PC-9 (cell line): Measurements from ENCODE around the gene MPV17. TPM values are rescaled to one million over a fixed set of nuclear protein-coding genes. Genes with fewer than 3 reads are reported as not detected.
"Not testable (repeated sequence)": the region's sequence is repeated elsewhere in the genome, so short reads cannot be mapped to it uniquely, and the experiment has no call there.

Source experiments
- BruUV-seq: library from RNA; stranded (reverse); fragments of 400-500 nt; replicated peaks from 2 replicates; lab custom pipeline; 2021; lab: Mats Ljungman, UMichigan
- CTCF ChIA-PET: fragments of 300-600 bp; sonication (Branson Sonifier 250); formaldehyde crosslinking; loops from one replicate; lab custom pipeline; 2022; ENCODE audit warnings: antibody characterized with exemption; lab: Charles Lee
- POLR2A ChIA-PET: fragments of 300-600 bp; sonication (Branson Sonifier 250); formaldehyde crosslinking; loops from one replicate; lab custom pipeline; 2022; ENCODE audit warnings: antibody characterized with exemption; ENCODE audit not compliant: unreplicated experiment; lab: Charles Lee
- DNase-seq, 2 experiments: peaks; one replicate each; pipeline versions ENCODE4 v3.0.0 to v3.0.0-alpha.2; 2015 to 2022; ENCODE audit warnings: mixed read lengths in 1 of 2
- H2AFZ ChIP-seq: fragments of 200-600 bp; sonication (generic); 2 replicates; pipeline ENCODE4 v1.8.1; 2017; ENCODE audit warnings: antibody characterized with exemption
- H3F3A ChIP-seq: fragments of 200-600 bp; sonication (generic); 2 replicates; pipeline ENCODE4 v1.8.1; 2017; ENCODE audit warnings: antibody characterized with exemption, mild to moderate bottlenecking, low read depth; ENCODE audit not compliant: insufficient read depth
- H3K27ac ChIP-seq: fragments of 200-600 bp; sonication (generic); 2 replicates; pipeline ENCODE4 v1.6.1; 2016; ENCODE audit warnings: mixed run types
- H3K27me3 ChIP-seq: fragments of 200-600 bp; sonication (generic); 2 replicates; pipeline ENCODE4 v1.6.1; 2016; ENCODE audit warnings: low read depth, mixed run types; ENCODE audit not compliant: insufficient read depth
- H3K36me3 ChIP-seq: fragments of 200-600 bp; sonication (generic); 2 replicates; pipeline ENCODE4 v1.6.1; 2016; ENCODE audit warnings: low read depth, mixed run types
- H3K4me1 ChIP-seq: fragments of 200-600 bp; sonication (generic); replicated peaks from 2 replicates; pipeline ENCODE4 v1.6.1; 2016; ENCODE audit warnings: mixed run types; ENCODE audit not compliant: insufficient read depth
- H3K4me2 ChIP-seq: fragments of 200-600 bp; sonication (generic); 2 replicates; pipeline ENCODE4 v1.6.1; 2017; ENCODE audit warnings: mixed run types
- H3K4me3 ChIP-seq: fragments of 200-600 bp; sonication (generic); 2 replicates; pipeline ENCODE4 v1.6.1; 2016; ENCODE audit warnings: mixed run types
- H3K79me2 ChIP-seq: fragments of 200-600 bp; sonication (generic); 2 replicates; pipeline ENCODE4 v1.6.1; 2017; ENCODE audit warnings: low read depth, mixed run types
- H3K9me2 ChIP-seq: fragments of 200-600 bp; sonication (generic); 2 replicates; pipeline ENCODE4 v1.8.1; 2017; ENCODE audit warnings: mild to moderate bottlenecking; ENCODE audit not compliant: insufficient read depth
- H3K9me3 ChIP-seq: fragments of 200-600 bp; sonication (generic); 2 replicates; pipeline ENCODE4 v1.8.1; 2016; ENCODE audit warnings: low read depth; ENCODE audit not compliant: insufficient read depth
- H4K20me1 ChIP-seq: fragments of 200-600 bp; sonication (generic); 2 replicates; pipeline ENCODE4 v1.8.1; 2017; ENCODE audit not compliant: insufficient read depth
- EZH2 ChIP-seq: fragments of 200-600 bp; sonication (generic); IDR thresholded peaks from 2 replicates; pipeline ENCODE4 v1.8.0; 2017; ENCODE audit warnings: antibody characterized with exemption, low read depth
- intact Hi-C: fragments of 100-400 bp; cut with micrococcal nuclease; formaldehyde crosslinking; loops from one replicate; pipeline ENCODE4 v1.10.0; 2022; ENCODE audit not compliant: unreplicated experiment
- total RNA-seq: library from RNA; stranded (reverse); gene quantifications from 2 replicates; pipeline ENCODE4 v1.2.3, GENCODE V29; 2021
- TF ChIP-seq, protein P1 (sequence below): fragments of 200-600 bp; sonication (generic); conservative IDR thresholded peaks from 2 replicates; pipeline ENCODE4 v1.6.1; 2017; ENCODE audit warnings: mixed run types, antibody characterized with exemption, mild to moderate bottlenecking, moderate library complexity

The MPV17 gene
- total RNA-seq, 1 experiment from 2014 or later, result 47.5 TPM

DNA sequence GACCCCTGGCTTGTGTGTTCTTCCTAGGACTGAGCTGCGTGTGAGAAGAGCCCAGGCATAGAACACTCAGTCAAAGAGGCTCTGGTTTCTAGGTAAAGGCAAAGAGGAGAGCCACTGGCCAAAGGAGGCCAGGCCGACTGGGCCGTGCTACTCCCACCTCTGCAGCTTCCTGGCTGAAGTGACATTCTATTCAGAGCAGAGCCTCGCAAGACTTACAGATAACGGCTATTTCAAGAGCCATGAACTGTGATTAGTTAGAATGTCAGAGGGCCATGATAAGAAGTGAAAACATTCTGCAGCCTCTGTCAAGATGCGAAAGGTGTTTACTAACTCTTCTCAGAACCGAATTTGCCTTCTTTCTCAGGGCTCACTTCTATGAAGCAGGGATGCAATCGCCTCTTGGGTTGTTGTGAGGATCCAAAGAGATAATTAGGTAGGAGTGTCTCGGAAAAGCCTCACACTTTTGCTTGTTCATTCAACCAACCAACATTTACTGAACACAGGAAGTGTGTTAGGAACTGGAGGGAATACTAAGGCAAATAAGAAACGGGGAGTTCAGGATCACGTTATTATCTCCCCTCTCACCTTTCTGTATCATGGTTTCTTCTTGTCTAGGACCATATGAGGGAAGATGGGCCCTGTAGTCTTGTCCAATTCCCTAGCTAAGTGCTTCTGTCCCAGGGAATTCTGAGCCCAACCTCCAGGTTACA, 51.1 kb downstream of the MPV17 start:
- no peaks in the 10 kb centered on the region for H4K20me1 ChIP-seq
- no peaks in the 10 kb centered on the region for H3K9me2 ChIP-seq
- TF ChIP-seq, protein P1, sequence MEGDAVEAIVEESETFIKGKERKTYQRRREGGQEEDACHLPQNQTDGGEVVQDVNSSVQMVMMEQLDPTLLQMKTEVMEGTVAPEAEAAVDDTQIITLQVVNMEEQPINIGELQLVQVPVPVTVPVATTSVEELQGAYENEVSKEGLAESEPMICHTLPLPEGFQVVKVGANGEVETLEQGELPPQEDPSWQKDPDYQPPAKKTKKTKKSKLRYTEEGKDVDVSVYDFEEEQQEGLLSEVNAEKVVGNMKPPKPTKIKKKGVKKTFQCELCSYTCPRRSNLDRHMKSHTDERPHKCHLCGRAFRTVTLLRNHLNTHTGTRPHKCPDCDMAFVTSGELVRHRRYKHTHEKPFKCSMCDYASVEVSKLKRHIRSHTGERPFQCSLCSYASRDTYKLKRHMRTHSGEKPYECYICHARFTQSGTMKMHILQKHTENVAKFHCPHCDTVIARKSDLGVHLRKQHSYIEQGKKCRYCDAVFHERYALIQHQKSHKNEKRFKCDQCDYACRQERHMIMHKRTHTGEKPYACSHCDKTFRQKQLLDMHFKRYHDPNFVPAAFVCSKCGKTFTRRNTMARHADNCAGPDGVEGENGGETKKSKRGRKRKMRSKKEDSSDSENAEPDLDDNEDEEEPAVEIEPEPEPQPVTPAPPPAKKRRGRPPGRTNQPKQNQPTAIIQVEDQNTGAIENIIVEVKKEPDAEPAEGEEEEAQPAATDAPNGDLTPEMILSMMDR, result no peak
- TF ChIP-seq EZH2, result no peak
- no peaks in the 10 kb centered on the region for H3K9me3 ChIP-seq
- no peaks in the 10 kb centered on the region for H3K36me3 ChIP-seq
- POLR2A ChIA-PET, result interaction anchor here (0.6 to 0.7 kb wide), 2 partner anchors 41 to 45 kb away, joined by 4 to 5 read pairs; no protein-coding TSS in a partner anchor
- H3K27me3 ChIP-seq, result no peaks in the 10 kb centered on the region
- H3K79me2 ChIP-seq, result no peaks in the 10 kb centered on the region
- no peak overlapping the region for H3K4me3 ChIP-seq
- H3K4me1 ChIP-seq, result no peaks in the 10 kb centered on the region
- no peak overlapping the region for H2AFZ ChIP-seq
- intact Hi-C loops, result no loop called here
- H3K4me2 ChIP-seq, result no peak overlapping the region
- CTCF ChIA-PET, result no interaction called here
- H3F3A ChIP-seq, result no peaks in the 10 kb centered on the region
- no peak for DNase-seq
- no TSS peak for BruUV-seq
- no peak overlapping the region for H3K27ac ChIP-seq

DNA sequence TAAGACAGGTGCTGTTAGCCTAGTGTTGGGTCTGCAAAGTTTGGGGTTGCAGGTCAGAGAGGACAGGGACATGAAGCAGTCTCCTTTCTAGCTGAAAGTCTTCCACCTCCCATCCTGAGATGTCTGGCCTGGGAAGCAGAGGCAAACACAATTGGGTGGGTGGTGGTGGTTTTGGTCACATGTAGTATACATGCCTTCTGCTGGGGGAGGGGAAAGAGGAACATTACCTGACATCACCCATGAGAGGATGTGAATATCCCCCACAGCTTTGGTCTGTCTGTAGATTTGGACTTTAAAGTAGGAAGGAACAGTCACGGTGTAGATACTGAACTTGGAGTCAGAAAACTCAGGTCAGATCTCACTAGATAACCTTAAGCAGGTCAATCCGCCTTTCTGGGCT, 52.2 kb downstream of the MPV17 start:
- H3K36me3 ChIP-seq, result no peaks in the 10 kb centered on the region
- BruUV-seq, result no TSS peak
- POLR2A ChIA-PET, result interaction anchor here (0.5 to 0.6 kb wide), 3 partner anchors 29 to 441 kb away, joined by 5 to 11 read pairs (median 7); no protein-coding TSS in a partner anchor
- H4K20me1 ChIP-seq, result no peaks in the 10 kb centered on the region
- no peaks in the 10 kb centered on the region for H3K79me2 ChIP-seq
- no peak overlapping the region for H2AFZ ChIP-seq
- no peaks in the 10 kb centered on the region; the same call in 1 of the 2 replicates for H3F3A ChIP-seq
- TF ChIP-seq, protein P1, result no peak
- TF ChIP-seq EZH2, result no peak
- no peak overlapping the region for H3K4me3 ChIP-seq
- no peak overlapping the region for H3K27ac ChIP-seq
- H3K27me3 ChIP-seq, result peaks cover 2% of the 10 kb centered on the region; the same call in 1 of the 2 replicates
- CTCF ChIA-PET, result no interaction called here
- intact Hi-C loops, result no loop called here
- H3K4me1 ChIP-seq, result no peaks in the 10 kb centered on the region
- no peaks in the 10 kb centered on the region for H3K9me2 ChIP-seq
- H3K9me3 ChIP-seq, result no peaks in the 10 kb centered on the region
- no peak for DNase-seq
- H3K4me2 ChIP-seq, result no peak overlapping the region

DNA sequence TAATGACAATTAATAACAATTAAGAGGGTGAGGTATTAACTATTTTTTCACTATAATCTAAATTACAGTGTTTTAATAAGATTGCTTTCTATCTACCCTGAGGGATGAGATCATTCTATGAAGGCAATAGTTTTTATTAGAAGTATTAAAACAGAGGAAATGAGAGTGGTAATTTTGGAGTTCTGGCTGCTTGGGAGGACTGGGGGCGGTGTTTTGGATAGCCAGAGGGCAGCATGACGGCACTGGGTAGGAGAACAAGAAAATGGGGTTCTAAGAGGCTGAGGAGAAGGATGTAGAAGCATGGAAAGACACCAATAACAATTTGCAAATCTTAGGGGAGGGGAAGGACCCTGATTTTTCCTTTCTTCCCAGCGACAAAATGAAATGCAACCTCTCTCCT, 52.8 kb downstream of the MPV17 start:
- no TSS peak for BruUV-seq
- Histone ChIP-seq H3F3A (no peaks in the 10 kb centered on the region; the same call in 1 of the 2 replicates), H3K36me3 (no peaks in the 10 kb centered on the region), H3K4me3 (no peak overlapping the region), H3K9me2 (no peaks in the 10 kb centered on the region), H3K4me1 (no peaks in the 10 kb centered on the region), H3K27ac (no peak overlapping the region), H3K79me2 (no peaks in the 10 kb centered on the region), H2AFZ (no peak overlapping the region), H3K27me3 (peaks cover 7% of the 10 kb centered on the region; the same call in 1 of the 2 replicates), H3K9me3 (no peaks in the 10 kb centered on the region), H4K20me1 (no peaks in the 10 kb centered on the region), H3K4me2 (no peak overlapping the region)
- intact Hi-C loops, result no loop called here
- ChIA-PET POLR2A (interaction anchor here (0.5 kb wide), 1 partner anchor 148 kb away, joined by 11 read pairs; no protein-coding TSS in a partner anchor), CTCF (no interaction called here)
- no peak for DNase-seq
- TF ChIP-seq, protein P1, result no peak
- no peak for TF ChIP-seq EZH2

DNA sequence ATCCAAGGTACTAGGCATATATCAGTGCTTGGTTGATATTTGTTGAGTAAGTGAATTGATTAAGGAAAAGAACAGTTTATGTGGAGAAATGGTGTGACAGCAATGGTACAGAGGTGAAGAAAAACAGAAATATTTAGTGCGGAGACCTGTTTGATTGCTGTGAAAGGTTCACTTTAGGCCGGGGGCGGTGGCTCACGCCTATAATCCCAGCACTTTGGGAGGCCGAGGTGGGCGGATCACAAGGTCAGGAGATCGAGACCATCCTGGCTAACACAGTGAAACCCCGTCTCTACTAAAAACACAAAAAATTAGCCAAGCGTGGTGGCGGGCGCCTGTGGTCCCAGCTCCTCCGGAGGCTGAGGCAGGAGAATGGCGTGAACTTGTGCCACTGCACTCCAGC, 54.6 kb downstream of the MPV17 start:
- H3K4me2 ChIP-seq, H4K20me1 ChIP-seq, DNase-seq, H3K36me3 ChIP-seq, BruUV-seq, H3K27ac ChIP-seq, H3K4me3 ChIP-seq, H3K4me1 ChIP-seq, H3K9me3 ChIP-seq, POLR2A ChIA-PET, H3F3A ChIP-seq, CTCF ChIA-PET, H2AFZ ChIP-seq, H3K79me2 ChIP-seq, H3K9me2 ChIP-seq: not testable (repeated sequence)
- intact Hi-C loops, result loop anchor here (5.0 kb wide), 1 partner anchor 34 kb away; no protein-coding TSS in a partner anchor
- H3K27me3 ChIP-seq, result peaks cover 26% of the 10 kb centered on the region
